Muscle of leg (tissue), 11 donors: ENCODE results near the gene CCDC127. TPM values are rescaled to one million over a fixed set of nuclear protein-coding genes. Genes with fewer than 3 reads are reported as not detected.

Experiments
- DNase-seq: peaks from one replicate; pipeline ENCODE4 v3.0.0; 2013
- H3K27ac ChIP-seq: one replicate; pipeline ENCODE4 v1.5.1; 2013; ENCODE audit warnings: mild to moderate bottlenecking, low read length, control low read depth
- H3K27me3 ChIP-seq: one replicate; pipeline ENCODE4 v1.6.1; 2013; ENCODE audit warnings: low read length; ENCODE audit not compliant: control insufficient read depth, insufficient read depth
- H3K36me3 ChIP-seq: one replicate; pipeline ENCODE4 v1.6.1; 2013; ENCODE audit warnings: low read length; ENCODE audit not compliant: control insufficient read depth, insufficient read depth
- H3K4me1 ChIP-seq: one replicate; pipeline ENCODE4 v1.6.1; 2013; ENCODE audit warnings: low read length; ENCODE audit not compliant: control insufficient read depth, insufficient read depth
- H3K4me3 ChIP-seq: one replicate; pipeline ENCODE4 v1.5.1; 2013; ENCODE audit warnings: low read length, control low read depth
- H3K9me3 ChIP-seq: replicated peaks from 2 replicates; pipeline ENCODE4 v1.6.1; 2013; ENCODE audit warnings: low read depth, low read length; ENCODE audit not compliant: control insufficient read depth
- WGBS: methylation state at CpG from one replicate; pipeline ENCODE4 v1.1.5; 2013; ENCODE audit warnings: missing lambda C conversion rate; ENCODE audit not compliant: insufficient coverage; 5-methylcytosine and 5-hydroxymethylcytosine counted together
- polyA plus RNA-seq, 8 donors: library from polyadenylated mRNA; unstranded; fragments of 120-200 nt; gene quantifications; one replicate each; pipeline versions ENCODE4 v1.2.1 to v1.2.3, GENCODE V29; 2013; ENCODE audit warnings: inconsistent platforms in 1 of 8, low replicate concordance in 1 of 8; ENCODE audit not compliant: insufficient read length in 8 of 8, insufficient read depth in 1 of 8
- total RNA-seq: library from RNA; stranded (reverse); fragments of 120-200 nt; gene quantifications from one replicate; pipeline ENCODE4 v1.2.4, GENCODE V29; 2013

Gene CCDC127
- total and polyA plus RNA-seq, 9 donors, result 6.4 to 11.1 (median 8.4) TPM

GRCh38 chr5:185095-186070, 32.6 kb downstream of the CCDC127 start:
- Histone ChIP-seq H3K27ac (no peak overlapping the region), H3K27me3 (peaks cover 5% of the 10 kb centered on the region), H3K4me1 (peaks cover 48% of the 10 kb centered on the region), H3K4me3 (no peak overlapping the region), H3K36me3 (no peaks in the 10 kb centered on the region), H3K9me3 (no peaks in the 10 kb centered on the region)
- WGBS, result 70% methylated on average over 19 of the region's 21 CpGs
- no peak for DNase-seq

GRCh38 chr5:184471-184870, 33.5 kb downstream of the CCDC127 start:
- no peak overlapping the region for H3K27ac ChIP-seq
- no peak for DNase-seq
- H3K36me3 ChIP-seq, result no peaks in the 10 kb centered on the region
- 10% methylated on average over 2 of the region's 7 CpGs for WGBS
- H3K9me3 ChIP-seq, result no peaks in the 10 kb centered on the region
- H3K4me1 ChIP-seq, result peaks cover 42% of the 10 kb centered on the region
- peaks cover 5% of the 10 kb centered on the region for H3K27me3 ChIP-seq
- no peak overlapping the region for H3K4me3 ChIP-seq

GRCh38 chr5:182126-182525, 35.8 kb downstream of the CCDC127 start:
- Histone ChIP-seq H3K4me1 (peaks cover 24% of the 10 kb centered on the region), H3K27ac (no peak overlapping the region), H3K27me3 (peaks cover 6% of the 10 kb centered on the region), H3K4me3 (no peak overlapping the region), H3K36me3 (no peaks in the 10 kb centered on the region), H3K9me3 (no peaks in the 10 kb centered on the region)
- no peak for DNase-seq
- 83% methylated on average over 6 of the region's 12 CpGs for WGBS

- no peak overlapping the region for H3K4me3 ChIP-seq
- no peak overlapping the region for H3K27ac ChIP-seq
- no peaks in the 10 kb centered on the region for H3K36me3 ChIP-seq
- WGBS, result 96% methylated on average over 22 of the region's 22 CpGs
- H3K4me1 ChIP-seq, result peaks cover 19% of the 10 kb centered on the region
- peaks cover 6% of the 10 kb centered on the region for H3K27me3 ChIP-seq
- no peaks in the 10 kb centered on the region for H3K9me3 ChIP-seq
- DNase-seq, result no peak
Measured at GRCh38 chr5:181566-181965, 36.4 kb downstream of the CCDC127 start.

GRCh38 chr5:181160-181559, 36.8 kb downstream of the CCDC127 start:
- Histone ChIP-seq H3K4me3 (no peak overlapping the region), H3K36me3 (no peaks in the 10 kb centered on the region), H3K27ac (no peak overlapping the region), H3K27me3 (peaks cover 6% of the 10 kb centered on the region), H3K4me1 (peaks cover 15% of the 10 kb centered on the region), H3K9me3 (no peaks in the 10 kb centered on the region)
- 78% methylated on average over 5 of the region's 9 CpGs for WGBS
- DNase-seq, result no peak

- DNase-seq, result no peak
- Histone ChIP-seq H3K36me3 (no peaks in the 10 kb centered on the region), H3K4me1 (peaks cover 8% of the 10 kb centered on the region), H3K4me3 (no peak overlapping the region), H3K27ac (no peak overlapping the region), H3K9me3 (no peaks in the 10 kb centered on the region), H3K27me3 (peaks cover 6% of the 10 kb centered on the region)
- WGBS, result 62% methylated on average over 11 of the region's 13 CpGs
Measured at GRCh38 chr5:180286-180918, 37.6 kb downstream of the CCDC127 start.

- Histone ChIP-seq H3K27me3 (peaks cover 6% of the 10 kb centered on the region), H3K27ac (no peak overlapping the region), H3K9me3 (no peaks in the 10 kb centered on the region), H3K4me1 (peaks cover 6% of the 10 kb centered on the region), H3K4me3 (no peak overlapping the region), H3K36me3 (no peaks in the 10 kb centered on the region)
- no peak for DNase-seq
- WGBS, result 92% methylated on average over 9 of the region's 9 CpGs
Measured at GRCh38 chr5:179401-179800, 38.6 kb downstream of the CCDC127 start.

- DNase-seq, result no peak
- H3K4me1 ChIP-seq, result peaks cover 6% of the 10 kb centered on the region
- no peak overlapping the region for H3K27ac ChIP-seq
- peaks cover 6% of the 10 kb centered on the region for H3K27me3 ChIP-seq
- H3K9me3 ChIP-seq, result no peaks in the 10 kb centered on the region
- no peak overlapping the region for H3K4me3 ChIP-seq
- 31% methylated on average over 3 of the region's 5 CpGs for WGBS
- no peaks in the 10 kb centered on the region for H3K36me3 ChIP-seq
Measured at GRCh38 chr5:178110-178509, 39.8 kb downstream of the CCDC127 start.

- WGBS, result 61% methylated on average over 10 of the region's 11 CpGs
- no peaks in the 10 kb centered on the region for H3K9me3 ChIP-seq
- no peaks in the 10 kb centered on the region for H3K36me3 ChIP-seq
- H3K27ac ChIP-seq, result no peak overlapping the region
- H3K4me3 ChIP-seq, result no peak overlapping the region
- peaks cover 9% of the 10 kb centered on the region for H3K27me3 ChIP-seq
- no peak for DNase-seq
- peaks cover 6% of the 10 kb centered on the region for H3K4me1 ChIP-seq
Measured at GRCh38 chr5:176296-176823, 41.6 kb downstream of the CCDC127 start.

GRCh38 chr5:174876-175465, 43.0 kb downstream of the CCDC127 start:
- no peak overlapping the region for H3K4me3 ChIP-seq

More at GRCh38 chr5:174876-175465, 43.0 kb downstream of the CCDC127 start:
- Histone ChIP-seq H3K27me3 (peaks cover 7% of the 10 kb centered on the region), H3K27ac (no peak overlapping the region), H3K4me1 (peaks cover 4% of the 10 kb centered on the region), H3K36me3 (no peaks in the 10 kb centered on the region), H3K9me3 (no peaks in the 10 kb centered on the region)
- 73% methylated on average over 16 of the region's 16 CpGs for WGBS
- DNase-seq, result no peak
